GM12872 (cell line): Measurements from ENCODE around the gene PDGFA.

Experiments
- TF ChIP-seq, protein P1 (sequence below): IDR thresholded peaks from 3 replicates; pipeline ENCODE4 v1.5.1; 2011; ENCODE audit warnings: low read depth, mild to moderate bottlenecking, low read length, moderate library complexity; ENCODE audit not compliant: insufficient read depth

The PDGFA gene

DNA sequence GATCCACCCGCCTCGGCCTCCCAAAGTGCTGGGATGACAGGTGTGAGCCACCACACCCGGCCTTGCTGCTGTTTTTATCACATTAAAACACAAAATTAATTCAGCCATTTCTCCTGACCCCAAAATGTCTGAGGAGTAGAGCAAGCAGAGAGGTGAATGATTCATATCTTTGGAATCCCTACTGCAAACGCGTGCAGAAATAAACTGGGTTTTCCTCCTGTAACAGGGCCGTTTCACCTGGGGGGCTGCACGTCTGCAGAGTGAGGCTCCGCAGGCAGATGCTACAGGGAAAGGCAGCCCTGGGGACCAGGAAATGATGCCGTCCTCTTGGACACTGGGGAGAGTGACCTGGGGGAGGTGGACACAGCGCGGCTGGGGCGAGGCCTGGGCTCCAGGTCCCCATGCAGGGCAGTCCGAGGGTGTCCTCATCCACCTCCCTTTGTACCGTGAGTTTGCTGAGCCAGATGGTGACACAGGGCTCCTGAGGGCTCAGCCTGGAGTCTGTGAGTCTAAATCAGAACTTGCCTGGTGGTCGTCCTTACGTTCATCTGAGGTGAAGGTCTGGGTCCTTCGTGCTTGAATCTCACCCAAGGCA, 41.9 kb downstream of the PDGFA start:
- TF ChIP-seq, protein P1, sequence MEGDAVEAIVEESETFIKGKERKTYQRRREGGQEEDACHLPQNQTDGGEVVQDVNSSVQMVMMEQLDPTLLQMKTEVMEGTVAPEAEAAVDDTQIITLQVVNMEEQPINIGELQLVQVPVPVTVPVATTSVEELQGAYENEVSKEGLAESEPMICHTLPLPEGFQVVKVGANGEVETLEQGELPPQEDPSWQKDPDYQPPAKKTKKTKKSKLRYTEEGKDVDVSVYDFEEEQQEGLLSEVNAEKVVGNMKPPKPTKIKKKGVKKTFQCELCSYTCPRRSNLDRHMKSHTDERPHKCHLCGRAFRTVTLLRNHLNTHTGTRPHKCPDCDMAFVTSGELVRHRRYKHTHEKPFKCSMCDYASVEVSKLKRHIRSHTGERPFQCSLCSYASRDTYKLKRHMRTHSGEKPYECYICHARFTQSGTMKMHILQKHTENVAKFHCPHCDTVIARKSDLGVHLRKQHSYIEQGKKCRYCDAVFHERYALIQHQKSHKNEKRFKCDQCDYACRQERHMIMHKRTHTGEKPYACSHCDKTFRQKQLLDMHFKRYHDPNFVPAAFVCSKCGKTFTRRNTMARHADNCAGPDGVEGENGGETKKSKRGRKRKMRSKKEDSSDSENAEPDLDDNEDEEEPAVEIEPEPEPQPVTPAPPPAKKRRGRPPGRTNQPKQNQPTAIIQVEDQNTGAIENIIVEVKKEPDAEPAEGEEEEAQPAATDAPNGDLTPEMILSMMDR, result no peak

GRCh38 chr7:476736-477360, 42.8 kb downstream of the PDGFA start:
- TF ChIP-seq, protein P1, result no peak

- TF ChIP-seq, protein P1, result no peak
Observed at GRCh38 chr7:475951-476441, 43.6 kb downstream of the PDGFA start.

- TF ChIP-seq, protein P1, result no peak
Observed at GRCh38 chr7:475425-475728, 44.3 kb downstream of the PDGFA start.

DNA sequence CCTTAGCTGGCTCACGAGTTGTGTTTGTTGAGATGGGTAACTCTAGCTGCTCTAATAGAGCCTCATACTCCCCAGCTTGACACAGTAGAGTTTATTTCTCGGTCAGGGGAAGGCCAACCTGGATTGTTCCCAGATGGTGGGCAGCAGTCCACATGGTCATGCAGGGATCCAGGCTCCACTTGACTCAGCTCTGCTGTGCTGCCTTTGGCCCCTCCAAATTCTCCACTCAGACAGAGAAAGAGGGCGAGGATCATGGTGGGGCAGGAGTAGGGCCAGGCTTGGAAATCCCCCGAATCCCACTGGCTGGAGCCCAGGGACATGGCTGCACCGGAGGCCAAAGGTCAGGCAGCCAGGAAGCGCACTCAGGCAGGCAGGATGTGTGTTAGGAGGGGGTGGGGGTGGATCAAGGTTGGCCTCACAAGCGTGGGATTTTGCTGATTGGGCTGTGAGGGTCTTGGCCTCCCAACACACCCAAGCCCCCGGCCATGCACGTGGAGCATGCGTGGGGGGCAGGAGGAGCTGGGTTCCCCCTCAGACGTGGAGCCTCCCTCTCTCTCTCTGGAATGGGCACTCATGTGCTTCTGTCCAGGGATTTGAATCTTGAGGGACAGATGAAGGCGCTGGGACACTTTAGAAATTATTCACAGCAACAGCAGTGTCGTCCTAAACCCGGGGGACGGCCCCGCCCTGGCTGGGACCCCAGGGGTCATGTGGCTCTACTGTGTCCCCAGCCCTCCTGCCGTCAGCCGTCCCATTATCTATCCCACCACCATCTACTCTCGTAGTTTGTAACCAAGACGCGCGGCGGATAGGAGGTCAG, 44.8 kb downstream of the PDGFA start:
- TF ChIP-seq, protein P1, result no peak

DNA sequence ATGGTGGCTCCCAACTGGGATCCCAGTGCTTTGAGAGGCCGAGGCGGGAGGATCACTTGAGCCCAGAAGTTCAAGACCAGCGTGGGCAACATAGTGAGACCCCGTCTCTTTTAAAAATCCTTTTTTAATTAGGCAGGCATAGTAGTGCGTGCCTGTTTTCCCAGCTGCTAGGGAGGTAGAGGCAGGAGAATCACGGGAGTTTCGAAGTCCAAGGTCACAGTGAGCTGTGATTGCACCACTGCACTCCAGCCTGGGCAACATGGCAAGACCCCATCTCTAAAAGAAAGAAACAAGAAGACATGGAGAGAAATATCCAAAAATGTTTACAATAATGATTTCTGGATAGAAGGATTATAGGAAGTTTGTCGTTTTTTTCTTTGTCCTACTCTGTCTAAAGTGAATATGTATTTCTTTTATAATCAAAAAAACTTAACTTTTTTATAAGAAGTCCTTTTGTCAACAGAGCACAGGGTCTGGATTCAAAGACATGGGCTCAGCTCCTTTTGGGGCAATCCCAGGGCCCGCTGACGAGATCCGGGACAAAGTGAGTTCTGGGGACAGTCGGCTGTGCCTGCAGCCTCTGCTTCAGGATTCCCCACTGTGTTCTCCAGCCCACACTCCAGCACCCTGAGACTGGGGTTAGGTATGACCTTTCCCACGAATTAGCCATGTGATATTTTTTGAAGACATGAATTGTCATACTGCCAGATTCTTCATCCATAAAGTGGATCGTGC, 45.6 kb downstream of the PDGFA start:
- TF ChIP-seq, protein P1, result no peak

GRCh38 chr7:473211-473734, 46.4 kb downstream of the PDGFA start:
- TF ChIP-seq, protein P1, result no peak
